Embryonic facial prominence (tissue), 1 donor: ENCODE results near the gene ZDHHC21.
A peak's percentile ranks its signal among the peaks of the same experiment; 100 is the strongest.
"Not testable (repeated sequence)": the region's sequence is repeated elsewhere in the genome, so short reads cannot be mapped to it uniquely, and the experiment has no call there.

Experiments used
- DNase-seq: peaks from one replicate; pipeline ENCODE4 v3.0.0-alpha.2; 2016; ENCODE audit errors: extremely low spot score

ZDHHC21 gene

DNA sequence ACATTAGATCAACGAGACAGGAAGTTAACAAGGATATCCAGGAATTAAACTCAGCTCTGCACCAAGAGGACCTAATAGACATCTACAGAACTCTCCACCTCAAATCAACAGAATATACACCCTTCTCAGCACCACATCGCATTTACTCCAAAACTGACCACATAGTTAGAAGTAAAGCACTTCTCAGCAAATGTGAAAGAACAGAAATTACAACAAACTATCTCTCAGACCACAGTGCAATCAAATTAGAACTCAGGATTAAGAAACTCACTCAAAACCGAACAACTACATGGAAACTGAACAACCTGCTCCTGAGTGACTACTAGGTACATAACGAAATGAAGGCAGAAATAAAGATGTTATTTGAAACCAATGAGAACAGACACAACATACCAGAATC is 10.6 kb downstream of the ZDHHC21 start:
- DNase-seq: not testable (repeated sequence)

DNA sequence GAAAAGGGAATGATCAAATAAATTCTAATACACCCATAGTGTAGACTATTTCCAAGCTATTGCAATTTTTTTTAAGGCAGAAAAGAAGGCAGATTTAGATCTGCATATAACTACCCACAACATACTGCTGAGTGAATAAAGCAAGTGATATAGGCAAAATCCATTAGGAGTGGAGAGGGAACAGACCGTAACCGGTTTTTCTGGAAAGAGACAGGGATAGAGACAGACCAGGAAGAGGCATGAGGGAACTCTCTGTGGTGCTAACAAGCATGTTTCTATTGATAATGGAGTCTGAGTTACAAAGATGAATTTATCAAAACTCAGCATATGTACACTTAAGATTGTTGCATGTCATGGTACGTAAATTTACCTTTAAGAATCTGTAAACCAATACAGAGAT is 14.5 kb downstream of the ZDHHC21 start:
- DNase-seq: no peak

DNA sequence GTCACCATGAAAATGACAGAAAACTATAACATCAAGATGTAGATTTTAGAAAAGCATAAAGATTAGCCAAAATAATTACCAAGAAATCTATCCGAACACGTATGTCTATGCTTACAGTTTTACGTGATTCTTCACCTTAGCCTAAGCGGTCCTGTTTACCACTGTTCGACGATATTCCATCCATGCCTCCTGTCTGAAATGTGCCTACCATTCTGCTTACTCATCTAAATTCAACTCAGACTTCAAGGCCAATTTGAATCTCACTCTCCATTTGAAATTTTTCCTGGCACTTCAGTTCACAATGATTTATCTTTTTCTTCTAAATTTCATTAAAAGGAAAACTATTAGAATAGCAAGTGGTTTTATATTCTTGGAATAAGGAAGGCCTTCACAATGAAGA is 15.4 kb downstream of the ZDHHC21 start:
- DNase-seq: no peak

DNA sequence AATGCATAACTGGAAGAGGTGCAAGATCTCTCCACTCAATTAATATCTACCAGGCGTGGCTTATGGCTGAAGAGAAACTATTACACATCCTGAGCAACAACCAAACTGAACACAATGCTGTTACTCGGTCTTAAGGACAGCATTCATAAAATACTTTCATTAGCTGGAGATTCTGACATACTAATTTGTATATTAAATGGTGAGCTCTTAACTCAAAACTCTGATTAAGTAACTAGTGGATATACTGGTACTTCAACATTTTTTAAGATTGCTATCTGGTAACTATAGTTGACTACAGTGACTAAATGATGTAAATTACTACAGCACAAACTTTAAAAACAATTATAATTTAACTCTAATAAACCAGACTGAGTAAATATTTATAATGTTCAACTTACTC is 15.8 kb downstream of the ZDHHC21 start:
- no peak for DNase-seq

DNA sequence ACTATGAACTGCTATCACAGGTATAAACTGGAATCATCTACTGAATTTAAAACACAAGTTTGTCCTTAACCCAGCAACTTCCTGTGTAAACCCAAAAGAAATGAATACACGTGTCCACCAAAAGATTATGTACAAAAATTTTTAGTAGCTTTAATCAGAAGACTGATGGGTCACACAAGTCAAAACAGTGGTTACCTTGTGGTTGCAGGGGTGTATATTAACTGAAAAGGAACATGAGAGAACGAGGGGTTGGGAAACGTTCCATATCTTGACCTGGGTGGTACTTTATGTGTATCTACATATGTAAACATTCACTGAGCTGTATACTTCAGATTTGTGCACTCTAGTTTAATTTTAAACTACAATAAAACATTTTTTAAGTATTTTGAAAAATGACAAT is 18.6 kb downstream of the ZDHHC21 start:
- no peak for DNase-seq

DNA sequence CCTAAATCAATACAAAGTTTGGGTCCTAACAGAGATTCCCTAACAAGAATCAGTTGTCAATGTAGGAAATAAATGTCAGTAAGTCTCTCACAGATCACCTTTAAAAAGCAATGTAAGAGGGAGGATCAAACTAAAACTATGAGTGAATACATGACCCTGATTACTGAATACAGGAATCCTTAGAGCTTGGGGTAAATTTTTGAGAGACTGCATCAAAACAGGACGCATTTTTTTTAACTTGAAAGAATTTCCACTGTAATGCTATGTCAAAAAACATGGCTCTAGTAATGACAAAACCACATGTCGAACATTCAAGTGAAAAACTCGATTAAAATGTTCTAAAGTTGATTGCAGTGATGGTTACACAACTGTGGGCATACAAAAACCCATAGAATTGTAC is 21.9 kb downstream of the ZDHHC21 start:
- no peak for DNase-seq

DNA sequence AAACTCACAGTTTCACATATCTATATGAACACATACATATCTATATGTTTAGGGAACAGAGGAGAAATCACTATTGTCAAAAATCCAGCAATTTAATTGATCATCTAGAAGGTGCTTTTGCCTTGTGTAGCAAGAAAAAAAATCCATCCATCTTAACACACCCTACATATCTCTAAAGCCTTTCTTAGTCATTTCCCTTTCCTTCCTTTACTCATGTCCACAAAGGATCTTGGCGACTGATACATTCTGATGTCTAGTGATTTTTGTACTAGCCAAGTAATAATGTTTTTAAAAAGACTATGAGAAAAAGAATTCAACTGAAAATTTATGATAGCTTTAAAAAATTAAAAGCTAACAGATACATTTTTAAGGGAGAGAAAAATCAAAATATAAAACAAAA is 22.5 kb downstream of the ZDHHC21 start:
- no peak for DNase-seq

DNA sequence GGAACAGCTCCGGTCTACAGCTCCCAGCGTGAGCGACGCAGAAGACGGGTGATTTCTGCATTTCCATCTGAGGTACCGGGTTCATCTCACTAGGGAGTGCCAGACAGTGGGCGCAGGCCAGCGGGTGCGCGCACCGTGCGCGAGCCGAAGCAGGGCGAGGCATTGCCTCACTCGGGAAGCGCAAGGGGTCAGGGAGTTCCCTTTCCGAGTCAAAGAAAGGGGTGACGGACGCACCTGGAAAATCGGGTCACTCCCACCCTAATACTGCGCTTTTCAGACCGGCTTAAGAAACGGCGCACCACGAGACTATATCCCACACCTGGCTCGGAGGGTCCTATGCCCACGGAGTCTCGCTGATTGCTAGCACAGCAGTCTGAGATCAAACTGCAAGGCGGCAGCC is 29.2 kb downstream of the ZDHHC21 start:
- not testable (repeated sequence) for DNase-seq

DNA sequence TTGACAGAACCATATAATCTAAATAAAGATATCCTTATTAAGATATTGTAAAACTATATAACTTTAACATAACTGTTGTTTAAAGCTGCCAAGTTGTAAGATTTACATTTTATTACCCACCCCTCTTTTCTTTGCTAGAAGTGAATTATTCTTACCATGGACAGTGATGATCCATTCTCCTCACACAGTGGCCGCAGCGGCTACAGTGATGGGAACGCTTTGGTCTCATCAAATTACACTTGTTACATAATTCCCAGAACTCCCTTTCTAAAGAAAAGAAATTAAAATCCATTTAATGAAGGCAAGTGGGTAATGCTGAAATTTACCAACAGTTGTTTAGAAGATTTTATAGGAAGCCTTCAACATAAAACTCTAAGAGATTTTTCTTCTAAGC is 31.2 kb downstream of the ZDHHC21 start:
- no peak for DNase-seq

DNA sequence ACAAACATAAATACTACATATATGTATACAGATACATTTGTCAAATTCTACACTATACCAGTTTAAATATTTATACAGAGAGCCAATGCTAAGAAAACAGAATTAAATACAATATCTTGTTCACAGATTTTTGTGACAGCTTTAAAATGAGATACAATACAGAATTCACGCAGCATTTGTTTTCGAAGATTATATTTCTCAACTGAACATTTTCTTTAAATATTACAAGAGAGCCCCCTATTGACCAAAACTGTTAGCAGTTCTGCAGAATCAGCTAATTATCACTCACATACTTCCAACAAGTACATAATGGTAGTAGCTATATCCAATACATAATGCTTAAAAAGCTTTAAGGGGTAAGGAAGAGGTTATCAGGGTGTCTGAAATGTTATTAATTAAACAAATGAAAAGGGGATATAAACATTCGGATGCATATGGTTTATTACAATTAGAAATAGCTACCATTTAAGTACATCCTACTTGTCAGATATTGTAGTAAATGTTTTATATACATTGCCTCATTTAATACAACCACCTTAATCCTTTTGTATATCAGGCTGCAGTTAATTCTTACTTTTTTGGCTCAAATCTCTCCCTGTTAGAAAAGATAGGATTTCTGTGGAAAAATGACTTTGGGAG is 31.7 kb downstream of the ZDHHC21 start:
- DNase-seq: peak; percentile 37

DNA sequence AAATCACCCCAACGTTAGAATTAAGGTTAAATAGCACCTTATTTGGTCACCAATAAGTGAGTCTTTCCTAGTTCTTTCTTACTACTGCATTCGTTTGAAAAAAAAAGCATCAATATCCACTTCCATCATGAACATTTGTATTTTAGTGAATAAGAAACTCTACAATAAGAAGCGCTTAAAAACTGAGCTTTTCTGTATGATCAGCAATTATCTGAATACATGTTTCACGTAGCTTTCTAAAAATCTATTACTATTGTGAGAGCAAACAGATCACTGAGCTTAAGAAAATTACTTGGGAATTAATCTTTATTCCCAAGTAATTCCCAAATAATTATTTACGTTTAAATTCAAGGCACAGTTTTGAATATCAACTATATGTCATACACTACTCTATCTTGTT is 32.5 kb downstream of the ZDHHC21 start:
- DNase-seq: no peak

DNA sequence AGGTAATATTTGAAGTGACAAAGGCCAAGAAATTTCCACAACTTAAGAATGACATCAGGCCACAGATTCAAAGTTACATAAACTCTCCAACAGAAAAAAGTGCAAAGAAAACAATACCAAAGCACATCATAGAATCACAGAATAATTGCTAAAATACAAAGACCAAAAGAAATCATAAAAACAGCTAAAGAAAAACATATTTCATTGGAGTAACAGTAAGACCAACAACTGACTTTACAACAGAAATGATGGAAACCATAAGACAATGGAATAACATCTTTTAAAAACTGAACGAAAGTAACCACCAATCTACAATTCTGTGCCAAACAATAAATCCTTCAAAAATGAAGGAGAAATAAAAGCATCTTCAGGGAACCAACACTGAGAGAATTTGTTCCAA is 38.3 kb downstream of the ZDHHC21 start:
- DNase-seq: no peak

DNA sequence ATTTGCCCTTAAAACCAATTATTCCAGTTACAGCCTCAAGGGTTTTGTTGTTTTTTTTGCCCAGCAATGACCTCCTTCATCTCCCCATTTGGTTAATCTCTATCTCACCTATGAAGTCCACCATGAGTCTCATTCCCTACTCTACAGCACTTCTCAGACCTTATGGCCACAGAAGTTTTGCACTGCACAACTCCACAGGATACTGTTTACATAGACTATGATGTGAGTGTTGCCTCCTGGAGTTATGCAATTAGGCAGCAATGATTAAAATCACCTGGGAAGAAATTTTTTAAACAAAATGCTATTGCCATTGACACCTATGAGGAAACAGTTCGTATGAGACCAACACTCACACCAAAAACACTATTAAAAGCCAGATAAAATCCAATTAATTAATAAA is 39.7 kb downstream of the ZDHHC21 start:
- no peak for DNase-seq

DNA sequence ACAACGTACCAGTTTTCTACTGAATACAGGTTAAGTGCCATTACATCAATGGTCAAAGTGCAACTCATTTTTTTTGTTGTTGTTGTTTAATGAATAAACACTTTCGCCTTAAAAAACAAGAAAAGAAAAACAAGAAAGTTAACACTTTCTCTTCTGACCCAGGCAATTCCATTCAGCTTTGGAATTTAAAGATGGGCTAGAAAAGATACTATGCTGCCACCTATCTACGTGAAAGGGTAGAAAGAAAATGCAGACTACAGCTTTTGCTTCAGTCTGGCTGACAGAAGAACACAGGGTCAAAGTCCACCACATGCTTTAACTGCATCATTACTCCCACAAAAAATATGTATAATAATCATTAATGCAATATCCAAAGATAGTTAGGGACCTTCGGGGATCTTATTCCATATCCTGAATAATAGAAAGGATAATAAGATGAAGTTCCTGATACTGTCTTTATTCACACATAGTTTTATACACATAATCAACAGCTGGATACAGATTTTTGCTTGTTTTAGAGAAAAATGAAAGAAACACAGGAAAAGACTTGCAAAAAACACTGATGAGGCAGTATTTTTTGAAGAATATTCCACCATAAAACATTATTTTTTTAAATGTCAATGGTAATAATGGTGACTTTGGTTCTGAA is 40.4 kb downstream of the ZDHHC21 start:
- DNase-seq: no peak

DNA sequence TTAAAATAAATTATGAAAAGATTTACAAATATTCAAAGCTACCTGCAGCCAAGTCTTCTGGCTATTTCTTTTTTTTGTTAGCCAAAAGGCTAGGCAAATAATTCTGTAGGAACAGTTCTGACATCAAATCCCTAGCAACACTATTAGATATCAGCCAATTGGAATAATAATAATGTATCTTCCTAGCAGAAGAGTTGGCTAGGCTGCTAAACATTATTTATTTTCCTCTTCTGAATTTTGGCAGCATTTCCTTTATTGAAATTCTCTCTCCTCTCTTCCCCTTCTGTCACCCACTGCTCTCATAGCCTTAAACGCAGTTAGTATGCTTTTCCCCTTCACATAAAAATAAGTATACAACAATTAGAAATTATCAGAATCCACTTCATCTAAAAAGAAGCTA is 42.6 kb downstream of the ZDHHC21 start:
- no peak for DNase-seq

DNA sequence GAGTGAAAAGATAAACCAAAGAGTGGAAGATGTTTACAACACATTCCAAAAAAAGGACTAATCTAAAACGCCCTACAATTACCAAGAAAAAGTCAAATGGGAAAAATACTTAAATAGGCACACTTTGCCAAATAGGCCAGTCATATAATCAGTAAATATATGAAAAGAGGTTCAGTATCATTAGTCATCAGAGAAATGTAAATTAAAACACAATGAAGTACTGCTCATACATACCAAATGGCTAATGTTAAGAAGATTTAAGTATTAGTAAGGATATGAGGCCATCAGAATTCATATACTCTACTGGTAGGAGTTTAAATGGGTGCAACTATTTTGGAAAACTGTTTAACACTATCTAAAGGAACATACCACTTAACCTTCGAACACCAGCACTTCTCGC is 47.6 kb downstream of the ZDHHC21 start:
- no peak for DNase-seq

DNA sequence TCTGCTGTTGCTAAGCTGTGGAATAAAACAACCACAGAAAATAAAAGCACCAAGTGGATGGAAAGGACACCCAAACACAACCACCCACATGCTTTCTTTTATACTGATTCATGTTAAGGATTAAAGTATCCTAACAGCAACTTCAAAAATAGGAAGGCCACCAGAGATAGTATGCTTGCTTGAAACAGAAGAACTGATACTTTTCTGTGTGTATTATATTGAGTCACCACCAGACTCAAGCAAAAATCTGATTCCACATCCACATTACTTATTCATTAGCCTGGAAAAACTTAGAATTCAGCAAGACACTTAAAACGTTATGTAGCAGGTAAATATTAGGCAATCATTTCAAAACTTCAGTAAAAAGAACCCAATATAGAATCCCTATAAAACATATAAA is 52.3 kb downstream of the ZDHHC21 start:
- DNase-seq: no peak

DNA sequence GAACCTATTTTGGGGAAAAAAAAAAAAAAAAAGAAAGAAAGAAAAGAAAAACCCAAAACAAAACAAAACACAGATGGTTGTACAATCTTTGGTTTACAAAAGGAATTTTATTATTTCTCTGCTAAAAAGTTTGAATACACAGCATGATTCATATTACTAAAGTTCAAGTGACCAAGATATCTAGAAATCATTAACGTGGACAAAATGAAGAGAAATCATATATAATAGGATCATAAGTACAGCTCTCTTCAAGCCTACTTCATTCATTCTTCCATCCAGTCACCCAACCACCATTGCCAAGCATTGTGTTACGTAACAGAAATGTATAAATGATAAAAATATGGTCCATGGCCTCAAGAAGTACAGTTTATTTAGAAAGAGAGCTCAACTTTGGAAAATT is 52.9 kb downstream of the ZDHHC21 start:
- DNase-seq: no peak

DNA sequence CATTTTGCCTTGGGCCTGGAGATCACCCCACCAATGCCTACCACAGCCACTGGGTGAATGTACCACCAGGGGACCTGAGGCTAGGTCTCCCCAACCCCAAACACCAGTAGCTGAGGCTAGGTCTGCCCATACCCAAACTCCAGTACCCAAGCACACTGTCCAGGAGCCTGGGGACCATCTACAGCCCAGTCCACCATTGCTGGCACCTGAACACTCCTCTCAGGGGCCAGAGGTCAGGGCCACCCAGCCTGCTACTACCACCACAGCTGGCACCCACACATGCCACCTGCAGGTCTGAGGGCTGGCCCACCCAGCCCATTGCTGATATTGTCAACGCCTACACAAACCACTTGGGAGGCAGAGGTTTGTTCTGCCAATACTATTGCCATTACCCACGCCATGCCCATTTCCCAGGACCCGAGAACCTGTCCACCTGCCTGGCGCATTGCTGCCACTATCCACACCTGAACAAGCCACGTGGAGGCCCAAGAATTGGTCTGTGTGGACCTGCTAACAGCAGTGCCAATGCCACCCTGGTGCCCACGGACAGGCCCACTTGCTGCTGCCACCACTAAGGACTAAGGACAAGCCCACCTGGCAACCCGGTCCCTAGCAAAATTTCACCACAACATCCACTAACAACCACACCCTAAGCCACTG is 59.2 kb downstream of the ZDHHC21 start:
- no peak for DNase-seq

DNA sequence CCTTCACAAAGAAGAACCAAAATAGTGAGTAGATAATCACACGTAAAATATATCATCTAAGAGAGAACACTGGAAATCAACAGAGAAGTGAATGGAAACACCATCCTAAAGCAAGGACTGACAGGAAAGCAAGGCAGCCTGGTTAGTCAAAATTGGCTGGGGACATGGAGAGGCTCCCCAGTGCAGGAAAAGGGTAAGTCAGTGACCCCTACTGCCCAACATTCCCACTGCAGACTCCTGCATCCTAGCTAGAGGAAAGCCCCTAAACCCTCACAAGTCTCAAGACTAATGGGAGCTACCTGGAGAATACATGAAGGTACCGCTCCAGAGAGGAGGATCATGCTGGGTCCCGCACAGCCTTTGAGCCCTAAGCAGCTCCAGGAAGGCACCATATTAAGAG is 60.1 kb downstream of the ZDHHC21 start:
- DNase-seq: no peak

DNA sequence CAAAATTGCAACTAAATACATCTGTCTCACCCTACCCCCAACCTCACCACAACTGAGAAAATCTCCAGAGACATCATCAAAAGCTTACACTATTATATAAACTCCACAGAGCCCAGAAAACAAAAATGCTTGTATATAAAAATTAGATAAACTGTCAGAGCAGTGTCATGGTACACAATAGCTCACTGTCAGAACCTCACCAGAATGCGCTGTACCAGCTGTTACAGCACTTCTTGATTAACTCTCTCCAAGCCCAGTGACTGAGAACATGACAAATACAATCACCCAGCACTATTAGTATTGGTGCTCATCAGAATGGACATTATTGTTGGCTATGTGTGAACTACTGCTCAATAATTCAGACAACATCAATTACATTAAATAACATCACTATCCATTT is 65.7 kb downstream of the ZDHHC21 start:
- DNase-seq: no peak

DNA sequence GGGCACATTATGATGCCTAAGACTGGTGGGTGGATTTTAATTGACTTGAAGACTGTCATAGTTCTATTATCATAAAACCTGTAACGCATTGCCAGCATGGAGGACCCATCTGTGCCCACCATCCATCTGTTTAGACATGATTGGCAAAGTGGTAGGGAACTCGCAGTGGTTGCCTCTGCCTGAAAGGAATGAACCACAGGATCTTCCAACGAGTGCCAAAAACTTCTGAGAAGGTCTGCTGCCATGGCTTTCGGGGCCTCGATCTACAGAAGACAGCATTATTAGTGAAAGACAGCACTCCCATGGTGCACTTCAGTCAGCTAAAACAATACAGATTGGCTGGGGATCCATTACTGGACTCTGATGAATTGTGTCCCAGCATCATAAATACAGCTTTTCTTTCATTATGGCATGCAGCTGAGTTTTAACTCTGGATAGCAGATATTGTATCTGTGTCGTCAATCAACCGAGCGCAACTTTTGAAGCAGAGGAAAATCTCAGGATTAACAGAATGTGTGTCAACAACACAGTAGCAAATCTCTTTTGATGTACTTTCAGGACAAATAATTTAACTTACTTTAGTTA is 74.3 kb downstream of the ZDHHC21 start:
- DNase-seq: no peak
